Stimulated activated CD4-positive, alpha-beta T cell treated with anti-CD3 and anti-CD28 coated beads, TNF-alpha, amount 100 ng/mL, for 4 hours (primary cell): ENCODE measurements around the gene NKX1-1.
"Not testable (repeated sequence)": the region's sequence is repeated elsewhere in the genome, so short reads cannot be mapped to it uniquely, and the experiment has no call there.

Experiments used
- DNase-seq, 3 experiments: peaks; one replicate each; pipeline ENCODE4 v3.0.0-alpha.2; 2020; ENCODE audit warnings: low read depth in 3 of 3

Gene NKX1-1

GRCh38 chr4:1373892-1374705 is 32.1 kb downstream of the NKX1-1 start:
- no peak for DNase-seq

- DNase-seq = not testable (repeated sequence)
Measured at GRCh38 chr4:1372576-1372975, 33.7 kb downstream of the NKX1-1 start.

GRCh38 chr4:1371176-1372165 is 34.8 kb downstream of the NKX1-1 start:
- DNase-seq = no peak

GRCh38 chr4:1370321-1371124 is 35.7 kb downstream of the NKX1-1 start:
- DNase-seq = no peak

- no peak for DNase-seq
Measured at GRCh38 chr4:1369479-1370079, 36.7 kb downstream of the NKX1-1 start.

- DNase-seq = no peak
Measured at GRCh38 chr4:1369091-1369450, 37.2 kb downstream of the NKX1-1 start.

- no peak for DNase-seq
Measured at GRCh38 chr4:1368421-1369090, 37.7 kb downstream of the NKX1-1 start.

- no peak for DNase-seq
Measured at GRCh38 chr4:1367936-1368289, 38.3 kb downstream of the NKX1-1 start.

GRCh38 chr4:1367230-1367935 is 38.9 kb downstream of the NKX1-1 start:
- no peak for DNase-seq

GRCh38 chr4:1366371-1367229 is 39.6 kb downstream of the NKX1-1 start:
- DNase-seq = no peak

- no peak for DNase-seq
Measured at GRCh38 chr4:1365271-1366178, 40.7 kb downstream of the NKX1-1 start.

GRCh38 chr4:1364748-1365147 is 41.5 kb downstream of the NKX1-1 start:
- no peak for DNase-seq

- DNase-seq = no peak
Measured at GRCh38 chr4:1364217-1364616, 42.0 kb downstream of the NKX1-1 start.

GRCh38 chr4:1363513-1363912 is 42.7 kb downstream of the NKX1-1 start:
- no peak for DNase-seq

GRCh38 chr4:1362521-1362920 is 43.7 kb downstream of the NKX1-1 start:
- no peak for DNase-seq

- no peak for DNase-seq
Measured at GRCh38 chr4:1362046-1362445, 44.2 kb downstream of the NKX1-1 start.

GRCh38 chr4:1361431-1361830 is 44.8 kb downstream of the NKX1-1 start:
- DNase-seq = no peak
